Spleen (tissue), 11 donors: ENCODE results near the gene ARSK. TPM values are rescaled to one million over a fixed set of nuclear protein-coding genes. Genes with fewer than 3 reads are reported as not detected.

Source experiments
- DNase-seq: peaks from one replicate; pipeline ENCODE4 v3.0.0-alpha.2; 2020
- H3K27ac ChIP-seq, 8 donors: fragments of 200-600 bp; sonication (generic) in 7 of 8; 1 replicate in 4 of 8; 2 replicates in 4 of 8; pipeline versions ENCODE4 v1.5.0 to v1.8.0; 2016 to 2021; ENCODE audit warnings: inconsistent platforms in 4 of 8, mild to moderate bottlenecking in 4 of 8, moderate library complexity in 1 of 8
- H3K27me3 ChIP-seq, 7 donors: fragments of 200-600 bp; sonication (generic) in 6 of 7; replicated peaks in 1 of 7; 1 replicate in 4 of 7; 2 replicates in 3 of 7; pipeline versions ENCODE4 v1.5.0 to v1.8.0; 2016 to 2021; ENCODE audit warnings: inconsistent platforms in 3 of 7, mild to moderate bottlenecking in 1 of 7
- H3K36me3 ChIP-seq, 6 donors: fragments of 200-600 bp; sonication (generic) in 5 of 6; 1 replicate in 4 of 6; 2 replicates in 2 of 6; pipeline versions ENCODE4 v1.5.0 to v1.8.0; 2016 to 2021; ENCODE audit warnings: inconsistent platforms in 2 of 6
- H3K4me1 ChIP-seq, 6 donors: fragments of 200-600 bp; sonication (generic) in 5 of 6; 1 replicate in 3 of 6; 2 replicates in 3 of 6; pipeline versions ENCODE4 v1.5.0 to v1.8.0; 2016 to 2021; ENCODE audit warnings: inconsistent platforms in 3 of 6
- H3K4me3 ChIP-seq, 8 donors: fragments of 200-600 bp; sonication (generic) in 7 of 8; 1 replicate in 4 of 8; 2 replicates in 4 of 8; pipeline versions ENCODE4 v1.5.0 to v1.8.0; 2016 to 2021; ENCODE audit warnings: inconsistent platforms in 4 of 8, mild to moderate bottlenecking in 4 of 8, moderate library complexity in 2 of 8
- H3K9me3 ChIP-seq, 8 donors: fragments of 200-600 bp; sonication (generic) in 7 of 8; 1 replicate in 4 of 8; 2 replicates in 4 of 8; pipeline versions ENCODE4 v1.5.0 to v1.8.0; 2016 to 2021; ENCODE audit warnings: inconsistent platforms in 4 of 8
- POLR2A ChIP-seq, 3 donors: fragments of 450-650 bp; IDR thresholded peaks; one replicate each; pipeline ENCODE4 v1.5.1; 2017; ENCODE audit warnings: antibody characterized with exemption in 3 of 3, mild to moderate bottlenecking in 1 of 3
- POLR2AphosphoS5 ChIP-seq, 3 donors: sonication (generic); formaldehyde crosslinking; IDR thresholded peaks; one replicate each; pipeline ENCODE4 v1.5.1; 2017; ENCODE audit warnings: antibody characterized with exemption in 3 of 3
- WGBS, 5 donors: extraction: QIAGEN DNeasy Blood & Tissue Kit in 3 of 5; methylation state at CpG; one replicate each; pipeline versions ENCODE4 v1.1.5 to v1.1.7; 2013 to 2018; 5-methylcytosine and 5-hydroxymethylcytosine counted together
- intact Hi-C: fragments of 100-400 bp; cut with DNase I; formaldehyde crosslinking; loops from one replicate; pipeline ENCODE4 v1.15.0; 2023; ENCODE audit warnings: low total_unique reads
- polyA plus RNA-seq, 3 donors: library from polyadenylated mRNA; stranded (reverse); fragments of 200-250 nt; gene quantifications; one replicate each; pipeline ENCODE4 v1.2.1, GENCODE V29; 2013
- total RNA-seq, 7 donors: library from RNA; depleted of rRNA in 3 of 7; stranded (reverse); fragments of >200 nt in 3 of 7; fragmentation: NEBNext Ultra II Directional in 4 of 7; extraction: Animal tissue kit (Norgen Biotek cat#: 25700) in 4 of 7; gene quantifications; one replicate each; pipeline versions ENCODE4 v1.1.0 to v1.2.1, GENCODE V29; 2016 to 2021
- TF ChIP-seq, protein P1 (sequence below), 11 experiments: fragments of 200-600 bp in 7 of 11; fragments of 450-650 bp in 4 of 11; sonication (generic) in 4 of 11; IDR thresholded peaks in 8 of 11; conservative IDR thresholded peaks in 3 of 11; 1 replicate in 7 of 11; 2 replicates in 4 of 11; pipeline versions ENCODE4 v1.4.0 to v1.8.0; 2016 to 2021; ENCODE audit warnings: antibody characterized with exemption in 11 of 11, inconsistent platforms in 4 of 11, mild to moderate bottlenecking in 1 of 11
- donor health status: healthy with polysubstance abuse.
- donor health status: DM: no; HTN: no; CAD: no; lungs with moderate emphysema.
- donor health status: DM: no; HTN: no; CAD: no.
- donor health status: Bipolar disorder and iron deficiency.
- donor health status: healthy.
- donor health status: DM: no; HTN: no; CAD: no.
- donor health status: DM: yes; HTN: yes; CAD: no.

The ARSK gene
- total and polyA plus RNA-seq, 10 donors: 1.6 to 7.9 (median 3.2) TPM

- Histone ChIP-seq H3K27ac (no peak overlapping the region), H3K36me3 (peaks cover 2 to 100% (median 69%) of the 10 kb centered on the region in 6 donors), H3K4me3 (no peak overlapping the region), H3K27me3 (no peaks in the 10 kb centered on the region), H3K9me3 (no peaks in the 10 kb centered on the region), H3K4me1 (no peaks in the 10 kb centered on the region)
- DNase-seq: no peak
- intact Hi-C loops: no loop called here
- WGBS, 5 donors: 95 to 100% (median 99%) methylated on average over 2 of the region's 2 CpGs
- no peak for TF ChIP-seq POLR2AphosphoS5 (IDR thresholded peaks at IDR 0.05)
- TF ChIP-seq POLR2A (IDR thresholded peaks at IDR 0.05): no peak
- TF ChIP-seq, protein P1, sequence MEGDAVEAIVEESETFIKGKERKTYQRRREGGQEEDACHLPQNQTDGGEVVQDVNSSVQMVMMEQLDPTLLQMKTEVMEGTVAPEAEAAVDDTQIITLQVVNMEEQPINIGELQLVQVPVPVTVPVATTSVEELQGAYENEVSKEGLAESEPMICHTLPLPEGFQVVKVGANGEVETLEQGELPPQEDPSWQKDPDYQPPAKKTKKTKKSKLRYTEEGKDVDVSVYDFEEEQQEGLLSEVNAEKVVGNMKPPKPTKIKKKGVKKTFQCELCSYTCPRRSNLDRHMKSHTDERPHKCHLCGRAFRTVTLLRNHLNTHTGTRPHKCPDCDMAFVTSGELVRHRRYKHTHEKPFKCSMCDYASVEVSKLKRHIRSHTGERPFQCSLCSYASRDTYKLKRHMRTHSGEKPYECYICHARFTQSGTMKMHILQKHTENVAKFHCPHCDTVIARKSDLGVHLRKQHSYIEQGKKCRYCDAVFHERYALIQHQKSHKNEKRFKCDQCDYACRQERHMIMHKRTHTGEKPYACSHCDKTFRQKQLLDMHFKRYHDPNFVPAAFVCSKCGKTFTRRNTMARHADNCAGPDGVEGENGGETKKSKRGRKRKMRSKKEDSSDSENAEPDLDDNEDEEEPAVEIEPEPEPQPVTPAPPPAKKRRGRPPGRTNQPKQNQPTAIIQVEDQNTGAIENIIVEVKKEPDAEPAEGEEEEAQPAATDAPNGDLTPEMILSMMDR (IDR thresholded peaks at IDR 0.05 in 8 of 11, conservative IDR thresholded peaks at IDR 0.05 in 3 of 11): no peak
These were observed 36.5 kb upstream of the ARSK start for GRCh38 chr5:95518417-95518816.

GRCh38 chr5:95519151-95519550 is 35.8 kb upstream of the ARSK start:
- Histone ChIP-seq H3K36me3 (peaks cover 2 to 100% (median 65%) of the 10 kb centered on the region in 6 donors), H3K27me3 (no peaks in the 10 kb centered on the region), H3K4me3 (no peak overlapping the region), H3K27ac (no peak overlapping the region), H3K9me3 (no peaks in the 10 kb centered on the region), H3K4me1 (no peaks in the 10 kb centered on the region)
- 85 to 98% (median 94%) methylated on average over 1 of the region's 1 CpG for WGBS, 5 donors
- TF ChIP-seq POLR2A (IDR thresholded peaks at IDR 0.05) (no peak), POLR2AphosphoS5 (IDR thresholded peaks at IDR 0.05) (no peak)
- TF ChIP-seq, protein P1 (IDR thresholded peaks at IDR 0.05 in 8 of 11, conservative IDR thresholded peaks at IDR 0.05 in 3 of 11): no peak
- intact Hi-C loops: no loop called here
- no peak for DNase-seq

- H3K27me3 ChIP-seq: no peaks in the 10 kb centered on the region
- no peaks in the 10 kb centered on the region for H3K9me3 ChIP-seq
- 96 to 99% (median 98%) methylated on average over 1 of the region's 1 CpG for WGBS, 5 donors
- no peak overlapping the region for H3K4me3 ChIP-seq
- DNase-seq: no peak
- H3K27ac ChIP-seq: no peak overlapping the region
- H3K36me3 ChIP-seq: peaks cover 2 to 100% (median 64%) of the 10 kb centered on the region in 6 donors
- no peaks in the 10 kb centered on the region for H3K4me1 ChIP-seq
- TF ChIP-seq POLR2AphosphoS5 (IDR thresholded peaks at IDR 0.05): no peak
- TF ChIP-seq, protein P1 (IDR thresholded peaks at IDR 0.05 in 8 of 11, conservative IDR thresholded peaks at IDR 0.05 in 3 of 11): no peak
- TF ChIP-seq POLR2A (IDR thresholded peaks at IDR 0.05): no peak
- intact Hi-C loops: no loop called here
These were observed 35.2 kb upstream of the ARSK start for GRCh38 chr5:95519681-95520080.

DNA sequence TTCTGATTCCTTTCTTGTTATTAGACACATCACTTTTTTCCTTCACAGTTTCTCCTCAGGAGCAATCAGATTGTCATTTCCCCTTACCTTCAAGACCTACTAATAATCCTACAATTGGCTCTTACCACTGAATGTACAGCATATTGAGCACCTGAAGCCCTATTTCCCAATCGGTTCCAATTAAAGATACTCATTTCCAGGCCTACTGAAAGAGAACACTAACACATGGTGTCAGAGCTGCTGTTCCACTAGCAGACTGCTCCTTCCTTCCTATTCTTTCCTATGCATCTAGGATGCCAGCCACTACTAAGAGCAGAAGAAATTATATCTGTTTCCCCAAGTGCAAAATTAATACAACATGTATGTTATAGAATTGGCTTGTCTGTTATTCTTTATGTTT is 34.7 kb upstream of the ARSK start:
- intact Hi-C loops: no loop called here
- 89 to 98% (median 92%) methylated on average over 1 of the region's 1 CpG for WGBS, 5 donors
- Histone ChIP-seq H3K9me3 (no peaks in the 10 kb centered on the region), H3K36me3 (peaks cover 2 to 100% (median 63%) of the 10 kb centered on the region in 6 donors), H3K4me1 (no peaks in the 10 kb centered on the region), H3K4me3 (no peak overlapping the region), H3K27me3 (no peaks in the 10 kb centered on the region), H3K27ac (no peak overlapping the region)
- TF ChIP-seq, protein P1 (IDR thresholded peaks at IDR 0.05 in 8 of 11, conservative IDR thresholded peaks at IDR 0.05 in 3 of 11): no peak
- TF ChIP-seq POLR2AphosphoS5 (IDR thresholded peaks at IDR 0.05) (no peak), POLR2A (IDR thresholded peaks at IDR 0.05) (no peak)
- DNase-seq: no peak
